ENCODE data around the gene MTARC2. TPM values are rescaled to one million over a fixed set of nuclear protein-coding genes. Genes with fewer than 3 reads are reported as not detected.

The MTARC2 gene
- total and polyA plus RNA-seq, 3 experiments from 2014 or later: not detected

DNA sequence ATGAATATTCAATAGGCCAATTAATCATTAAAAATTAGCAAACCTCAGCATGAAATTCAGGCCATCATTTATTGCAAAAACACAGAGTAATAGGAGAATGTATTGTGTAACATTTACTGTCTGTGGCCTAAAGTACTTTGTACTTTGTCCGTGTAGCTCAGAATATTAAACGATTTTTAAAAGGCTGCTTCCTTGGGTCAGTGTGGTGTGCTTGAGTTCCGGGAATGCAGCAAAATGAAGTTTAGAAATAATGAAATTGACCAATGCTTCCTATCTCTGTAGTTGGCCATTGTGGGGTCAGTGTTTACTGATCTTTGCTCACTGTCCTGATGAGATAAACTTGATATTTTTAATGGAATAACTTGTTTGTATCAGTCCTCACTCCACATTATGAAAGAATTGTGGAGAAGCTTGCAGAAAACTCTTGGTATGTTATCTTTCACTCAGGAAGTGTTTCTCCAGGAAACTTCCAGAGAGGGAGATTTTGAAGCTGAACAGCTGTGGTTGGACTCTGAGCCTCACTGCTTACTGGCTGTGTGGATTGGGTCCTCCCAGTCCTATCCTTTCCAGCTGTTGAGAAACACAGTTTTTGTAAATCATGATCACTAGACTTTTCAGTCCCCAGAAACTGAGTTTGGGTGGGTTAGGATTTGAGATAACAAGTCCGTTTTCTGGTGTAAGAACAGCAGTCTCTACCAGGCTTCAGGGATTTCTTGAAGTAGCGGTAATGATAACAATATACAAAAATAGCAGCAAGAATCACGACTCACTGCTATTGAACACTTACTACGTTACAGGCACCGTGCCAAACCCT is 19.4 kb downstream of the MTARC2 start:
- no peak overlapping the region for H3K27ac Mint-ChIP-seq
- POLR2A ChIA-PET: no interaction called here
- no peaks in the 10 kb centered on the region for H3K9me3 Mint-ChIP-seq
- Histone ChIP-seq H3K9me3 (ENCODE audit: low read length) (no peaks in the 10 kb centered on the region), H3K4me1 (ENCODE audit: insufficient read depth, low read length) (no peaks in the 10 kb centered on the region), H3K27ac (ENCODE audit: low read depth, low read length) (no peak overlapping the region), H3K4me3 (ENCODE audit: low read length) (no peak overlapping the region), H3K27me3 (ENCODE audit: insufficient read depth, low read length, poor library complexity, severe bottlenecking) (no peaks in the 10 kb centered on the region), H3K36me3 (ENCODE audit: insufficient read depth, low read length) (no peaks in the 10 kb centered on the region)
- DNase-seq: no peak
- no peaks in the 10 kb centered on the region for H3K4me1 Mint-ChIP-seq
- no peak overlapping the region for H3K4me3 Mint-ChIP-seq
- H3K36me3 Mint-ChIP-seq: no peaks in the 10 kb centered on the region
- H3K27me3 Mint-ChIP-seq: peaks cover 2 to 14% of the 10 kb centered on the region in 2 donors
- CTCF ChIA-PET: no interaction called here

DNA sequence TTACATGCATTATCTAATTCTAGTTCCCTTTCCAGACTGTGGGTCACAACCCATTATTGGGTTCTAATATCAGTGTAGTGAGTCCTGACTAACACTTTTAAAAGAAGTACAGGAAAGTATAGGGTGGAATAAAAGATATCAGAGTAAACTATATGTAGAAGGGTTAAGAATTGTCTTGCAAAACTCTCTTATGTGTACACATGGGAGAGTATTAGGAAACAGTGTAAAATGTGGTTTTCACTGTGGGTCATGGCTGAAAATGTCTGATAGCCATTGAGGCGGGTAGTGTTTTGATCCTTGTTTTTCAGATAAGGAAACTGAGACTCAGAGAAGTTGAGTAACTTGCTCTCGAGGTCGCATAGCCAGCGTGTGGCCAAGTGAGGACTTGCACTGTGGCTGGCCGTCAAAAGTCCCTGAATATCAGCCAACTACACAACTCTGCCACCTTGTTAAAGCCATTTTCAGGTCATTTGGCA is 20.0 kb downstream of the MTARC2 start:
- H3K27ac ChIP-seq (ENCODE audit: low read depth, low read length): no peak overlapping the region
- Mint-ChIP-seq H3K27me3 (peaks cover 5 to 12% of the 10 kb centered on the region in 2 donors), H3K36me3 (no peaks in the 10 kb centered on the region), H3K4me1 (no peaks in the 10 kb centered on the region), H3K9me3 (no peaks in the 10 kb centered on the region), H3K27ac (no peak overlapping the region), H3K4me3 (no peak overlapping the region)
- H3K4me1 ChIP-seq (ENCODE audit: insufficient read depth, low read length): no peaks in the 10 kb centered on the region
- ChIA-PET POLR2A (no interaction called here), CTCF (no interaction called here)
- no peaks in the 10 kb centered on the region for H3K27me3 ChIP-seq (ENCODE audit: insufficient read depth, low read length, poor library complexity, severe bottlenecking)
- H3K9me3 ChIP-seq (ENCODE audit: low read length): no peaks in the 10 kb centered on the region
- no peak for DNase-seq
- H3K36me3 ChIP-seq (ENCODE audit: insufficient read depth, low read length): no peaks in the 10 kb centered on the region
- no peak overlapping the region for H3K4me3 ChIP-seq (ENCODE audit: low read length)

DNA sequence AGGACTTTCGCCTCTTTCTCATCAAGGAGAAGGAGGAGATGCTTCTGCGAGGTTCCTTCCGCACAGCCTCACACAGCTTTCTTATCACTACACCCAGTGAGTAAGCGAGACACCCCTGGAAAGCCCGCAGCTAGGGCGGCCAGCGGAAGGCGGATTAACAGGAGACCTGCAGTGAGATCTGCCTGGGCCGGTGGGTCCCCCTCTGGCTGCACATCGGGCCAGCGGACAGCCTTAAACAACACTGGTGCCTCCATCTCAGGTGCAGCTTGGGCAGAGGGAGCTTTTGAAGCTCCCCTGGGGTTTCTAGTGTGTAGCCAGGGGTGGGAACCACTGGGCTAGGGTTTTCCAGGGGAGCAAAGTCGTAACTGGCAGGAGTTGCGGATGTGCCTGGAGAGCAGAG is 21.1 kb downstream of the MTARC2 start:
- H3K4me3 ChIP-seq (ENCODE audit: low read length): no peak overlapping the region
- POLR2A ChIA-PET: no interaction called here
- Mint-ChIP-seq H3K27me3 (peaks cover 8 to 9% of the 10 kb centered on the region in 2 donors), H3K36me3 (no peaks in the 10 kb centered on the region), H3K9me3 (no peaks in the 10 kb centered on the region), H3K4me3 (no peak overlapping the region), H3K27ac (no peak overlapping the region), H3K4me1 (no peaks in the 10 kb centered on the region)
- no peaks in the 10 kb centered on the region for H3K36me3 ChIP-seq (ENCODE audit: insufficient read depth, low read length)
- no peak overlapping the region for H3K27ac ChIP-seq (ENCODE audit: low read depth, low read length)
- H3K27me3 ChIP-seq (ENCODE audit: insufficient read depth, low read length, poor library complexity, severe bottlenecking): no peaks in the 10 kb centered on the region
- CTCF ChIA-PET: no interaction called here
- no peak for DNase-seq
- H3K9me3 ChIP-seq (ENCODE audit: low read length): no peaks in the 10 kb centered on the region
- H3K4me1 ChIP-seq (ENCODE audit: insufficient read depth, low read length): no peaks in the 10 kb centered on the region

- H3K4me1 Mint-ChIP-seq: no peaks in the 10 kb centered on the region
- H3K4me3 Mint-ChIP-seq: no peak overlapping the region
- Histone ChIP-seq H3K9me3 (ENCODE audit: low read length) (no peaks in the 10 kb centered on the region), H3K36me3 (ENCODE audit: insufficient read depth, low read length) (no peaks in the 10 kb centered on the region), H3K27ac (ENCODE audit: low read depth, low read length) (no peak overlapping the region), H3K4me1 (ENCODE audit: insufficient read depth, low read length) (no peaks in the 10 kb centered on the region), H3K4me3 (ENCODE audit: low read length) (no peak overlapping the region), H3K27me3 (ENCODE audit: insufficient read depth, low read length, poor library complexity, severe bottlenecking) (no peaks in the 10 kb centered on the region)
- no peak for DNase-seq
- CTCF ChIA-PET: no interaction called here
- no peaks in the 10 kb centered on the region for H3K9me3 Mint-ChIP-seq
- peaks cover 7 to 12% of the 10 kb centered on the region in 2 donors for H3K27me3 Mint-ChIP-seq
- H3K27ac Mint-ChIP-seq: peak overlapping the region in 1 of 8 donors; percentile 40
- H3K36me3 Mint-ChIP-seq: no peaks in the 10 kb centered on the region
- POLR2A ChIA-PET: no interaction called here
Measured at GRCh38 chr1:220770245-220770913, 22.3 kb downstream of the MTARC2 start.

- H3K4me1 Mint-ChIP-seq: no peaks in the 10 kb centered on the region
- no peaks in the 10 kb centered on the region for H3K9me3 Mint-ChIP-seq
Measured at GRCh38 chr1:220772846-220773245, 24.7 kb downstream of the MTARC2 start.

DNA sequence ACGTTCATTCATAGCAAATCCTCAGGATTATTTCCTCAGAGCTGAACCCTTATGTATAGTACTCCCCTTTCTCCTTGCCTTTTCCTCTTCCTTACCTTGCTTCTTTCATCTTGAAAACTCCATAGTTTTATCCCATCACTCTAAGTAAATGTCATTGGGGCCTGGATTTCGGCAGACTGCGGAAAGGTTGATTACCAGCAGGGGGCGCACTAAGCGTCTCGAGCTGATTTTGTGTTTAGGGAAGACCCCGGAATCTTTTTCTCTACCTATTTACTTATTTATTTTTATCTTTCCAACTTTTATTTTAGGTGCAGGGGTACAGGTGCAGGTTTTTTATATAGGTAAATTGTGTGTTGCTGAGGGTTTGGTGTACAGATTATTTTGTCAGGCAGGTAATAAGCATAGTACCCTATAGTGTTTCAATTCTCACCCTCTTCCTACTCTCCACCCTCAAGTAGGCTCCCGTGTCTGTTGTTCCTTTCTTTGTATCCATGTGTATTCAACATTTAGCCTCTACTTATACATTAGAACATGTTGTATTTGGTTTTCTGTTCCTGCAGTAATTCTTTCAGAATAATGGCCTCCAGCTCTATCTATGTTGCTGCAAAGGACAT is 27.2 kb downstream of the MTARC2 start:
- Mint-ChIP-seq H3K4me1 (no peaks in the 10 kb centered on the region), H3K27me3 (peaks cover 5 to 34% of the 10 kb centered on the region in 2 donors), H3K36me3 (no peaks in the 10 kb centered on the region), H3K9me3 (no peaks in the 10 kb centered on the region), H3K4me3 (no peak overlapping the region), H3K27ac (no peak overlapping the region)
- POLR2A ChIA-PET: no interaction called here
- no peaks in the 10 kb centered on the region for H3K9me3 ChIP-seq (ENCODE audit: low read length)
- CTCF ChIA-PET: no interaction called here
- no peak for DNase-seq
- H3K4me1 ChIP-seq (ENCODE audit: insufficient read depth, low read length): no peaks in the 10 kb centered on the region
- H3K4me3 ChIP-seq (ENCODE audit: low read length): no peak overlapping the region
- H3K36me3 ChIP-seq (ENCODE audit: insufficient read depth, low read length): no peaks in the 10 kb centered on the region
- H3K27me3 ChIP-seq (ENCODE audit: insufficient read depth, low read length, poor library complexity, severe bottlenecking): peaks cover 4% of the 10 kb centered on the region
- H3K27ac ChIP-seq (ENCODE audit: low read depth, low read length): no peak overlapping the region

More at GRCh38 chr1:220772846-220773245, 24.7 kb downstream of the MTARC2 start:
- Histone ChIP-seq H3K9me3 (ENCODE audit: low read length) (no peaks in the 10 kb centered on the region), H3K4me3 (ENCODE audit: low read length) (no peak overlapping the region), H3K27ac (ENCODE audit: low read depth, low read length) (no peak overlapping the region), H3K36me3 (ENCODE audit: insufficient read depth, low read length) (no peaks in the 10 kb centered on the region), H3K27me3 (ENCODE audit: insufficient read depth, low read length, poor library complexity, severe bottlenecking) (peaks cover 4% of the 10 kb centered on the region), H3K4me1 (ENCODE audit: insufficient read depth, low read length) (no peaks in the 10 kb centered on the region)
- Mint-ChIP-seq H3K4me3 (no peak overlapping the region), H3K27ac (no peak overlapping the region), H3K27me3 (peaks cover 5 to 29% of the 10 kb centered on the region in 2 donors), H3K36me3 (no peaks in the 10 kb centered on the region)
- no peak for DNase-seq
- ChIA-PET POLR2A (no interaction called here), CTCF (no interaction called here)

DNA sequence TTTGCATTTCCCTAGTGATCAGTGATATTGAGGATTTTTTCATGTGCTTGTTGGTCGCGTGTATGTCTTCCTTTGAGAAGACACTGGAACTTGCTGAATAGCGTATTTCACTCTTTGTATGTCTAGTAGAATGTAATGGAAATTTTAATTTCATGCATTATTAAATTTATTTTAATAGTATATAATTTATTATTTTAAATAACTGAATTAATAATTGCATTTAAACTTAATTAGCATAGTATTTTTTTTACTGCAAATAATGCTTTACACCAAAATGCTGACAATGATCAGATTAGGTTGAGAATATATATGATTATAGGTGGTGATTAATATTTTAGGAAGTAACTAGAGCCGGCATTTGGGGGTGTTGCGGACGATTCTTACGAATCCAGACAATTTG is 28.1 kb downstream of the MTARC2 start:
- Mint-ChIP-seq H3K4me3 (no peak overlapping the region), H3K27me3 (peaks cover 5 to 34% of the 10 kb centered on the region in 2 donors), H3K27ac (no peak overlapping the region), H3K4me1 (no peaks in the 10 kb centered on the region), H3K9me3 (no peaks in the 10 kb centered on the region), H3K36me3 (no peaks in the 10 kb centered on the region)
- Histone ChIP-seq H3K9me3 (ENCODE audit: low read length) (no peaks in the 10 kb centered on the region), H3K4me1 (ENCODE audit: insufficient read depth, low read length) (no peaks in the 10 kb centered on the region), H3K27ac (ENCODE audit: low read depth, low read length) (no peak overlapping the region), H3K36me3 (ENCODE audit: insufficient read depth, low read length) (no peaks in the 10 kb centered on the region), H3K27me3 (ENCODE audit: insufficient read depth, low read length, poor library complexity, severe bottlenecking) (peaks cover 4% of the 10 kb centered on the region), H3K4me3 (ENCODE audit: low read length) (no peak overlapping the region)
- ChIA-PET POLR2A (no interaction called here), CTCF (interaction anchor here (1.2 kb wide), 1 partner anchor 14 kb away, joined by 5 read pairs; no protein-coding TSS in a partner anchor)
- DNase-seq: no peak

DNA sequence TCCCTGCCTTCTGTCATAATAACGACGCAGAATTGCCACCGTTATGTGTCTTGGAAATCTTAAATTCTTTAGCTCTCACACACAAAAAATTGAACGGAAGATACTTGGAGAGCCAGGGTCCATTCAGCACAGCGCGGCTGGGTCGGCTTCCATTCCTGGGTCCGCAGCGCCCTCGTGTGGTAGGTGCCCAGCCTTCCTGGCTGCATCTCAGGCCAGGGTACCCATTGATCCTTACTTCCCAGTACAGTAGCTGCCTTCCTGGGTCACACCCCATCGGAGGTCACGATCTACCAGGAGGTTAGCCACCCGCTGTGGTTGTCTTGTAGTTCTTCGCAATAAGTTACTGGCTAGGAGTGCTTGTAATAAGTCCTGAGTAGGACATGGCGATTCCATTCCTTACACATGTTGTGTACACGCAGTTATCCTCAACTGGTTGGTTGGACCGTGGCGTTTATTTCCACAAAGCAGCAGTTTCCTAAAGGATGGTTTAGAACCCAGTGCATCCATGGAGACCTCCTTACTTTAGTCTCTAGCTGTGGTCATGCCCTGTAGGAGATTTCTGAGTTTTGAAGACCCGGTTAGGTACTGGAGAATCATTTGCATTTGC is 28.7 kb downstream of the MTARC2 start:
- no peaks in the 10 kb centered on the region for H3K9me3 ChIP-seq (ENCODE audit: low read length)
- POLR2A ChIA-PET: no interaction called here
- no peak overlapping the region for H3K27ac ChIP-seq (ENCODE audit: low read depth, low read length)
- no peak overlapping the region for H3K4me3 ChIP-seq (ENCODE audit: low read length)
- H3K9me3 Mint-ChIP-seq: no peaks in the 10 kb centered on the region
- H3K36me3 Mint-ChIP-seq: no peaks in the 10 kb centered on the region
- no peaks in the 10 kb centered on the region for H3K4me1 Mint-ChIP-seq
- H3K27ac Mint-ChIP-seq: no peak overlapping the region
- CTCF ChIA-PET: interaction anchor here (1.1 to 1.2 kb wide), 2 partner anchors 14 to 68 kb away, joined by 3 to 5 read pairs; no protein-coding TSS in a partner anchor
- peaks cover 5 to 34% of the 10 kb centered on the region in 2 donors for H3K27me3 Mint-ChIP-seq
- H3K4me3 Mint-ChIP-seq: no peak overlapping the region
- peaks cover 4% of the 10 kb centered on the region for H3K27me3 ChIP-seq (ENCODE audit: insufficient read depth, low read length, poor library complexity, severe bottlenecking)
- H3K36me3 ChIP-seq (ENCODE audit: insufficient read depth, low read length): no peaks in the 10 kb centered on the region
- no peaks in the 10 kb centered on the region for H3K4me1 ChIP-seq (ENCODE audit: insufficient read depth, low read length)
- DNase-seq: peak; percentile 16 to 56 (median 27)
